K562 (cell line): ENCODE data around the gene NEK5. TPM values are rescaled to one million over a fixed set of nuclear protein-coding genes. Genes with fewer than 3 reads are reported as not detected.

Experiments
- ATF3 ChIP-seq, 2 experiments: fragments of 450-650 bp in 1 of 2; sonication (generic) in 1 of 2; formaldehyde crosslinking in 1 of 2; IDR thresholded peaks in 1 of 2; conservative IDR thresholded peaks in 1 of 2; 2 replicates each; pipeline versions ENCODE4 v1.6.1 to v1.8.1; 2016 to 2023; ENCODE audit warnings: mild to moderate bottlenecking in 2 of 2, moderate library complexity in 2 of 2, inconsistent platforms in 1 of 2, missing genetic modification reagents in 1 of 2
- CBX8 ChIP-seq: fragments of 200-600 bp; sonication (generic); IDR thresholded peaks from 2 replicates; pipeline ENCODE4 v1.6.1; 2012; ENCODE audit warnings: borderline replicate concordance, mixed run types, low read depth, mild to moderate bottlenecking, moderate library complexity, mixed read lengths, low read length, control low read depth, inconsistent platforms; ENCODE audit not compliant: poor library complexity, severe bottlenecking; ENCODE audit errors: extremely low read depth
- CEBPB ChIP-seq: fragments of 450-650 bp; IDR thresholded peaks from 2 replicates; pipeline ENCODE4 v1.6.1; 2016; ENCODE audit warnings: missing genetic modification characterization, missing compliant biosample characterization
- CHCHD3 ChIP-seq: fragments of 250-450 bp; sonication (Bioruptor Pico); IDR thresholded peaks from 2 replicates; pipeline ENCODE4 v2.1.2; 2022; ENCODE audit warnings: mild to moderate bottlenecking
- ESRRB ChIP-seq: fragments of 250-450 bp; sonication (Bioruptor Pico); IDR thresholded peaks from 2 replicates; pipeline ENCODE4 v1.5.0; 2020; ENCODE audit warnings: mild to moderate bottlenecking, moderate library complexity, borderline replicate concordance
- ETV1 ChIP-seq: fragments of 450-650 bp; conservative IDR thresholded peaks from 2 replicates; pipeline ENCODE4 v1.6.1; 2016; ENCODE audit warnings: missing genetic modification characterization, control low read depth, low read depth, missing compliant biosample characterization
- MTA3 ChIP-seq: fragments of 450-650 bp; formaldehyde crosslinking; IDR thresholded peaks from 2 replicates; pipeline ENCODE4 v1.6.1; 2017; ENCODE audit warnings: mild to moderate bottlenecking, borderline replicate concordance
- NR2C2 ChIP-seq, 2 experiments: fragments of 200-800 bp in 1 of 2; sonication (Bioruptor generic) in 1 of 2; sonication (generic) in 1 of 2; formaldehyde crosslinking in 1 of 2; IDR thresholded peaks; 2 replicates each; pipeline versions ENCODE4 v1.6.1 to v1.8.0; 2016 to 2022; ENCODE audit warnings: mild to moderate bottlenecking in 1 of 2, missing compliant biosample characterization in 1 of 2, missing genetic modification characterization in 1 of 2, missing genetic modification reagents in 1 of 2
- NR3C1 ChIP-seq: sonication (generic); formaldehyde crosslinking; IDR thresholded peaks from 2 replicates; pipeline ENCODE4 v1.8.1; 2022; ENCODE audit warnings: missing genetic modification reagents
- POLR2AphosphoS5 ChIP-seq: IDR thresholded peaks from 2 replicates; pipeline ENCODE4 v1.6.1; 2011; ENCODE audit warnings: mild to moderate bottlenecking, low read depth, low read length, moderate library complexity; ENCODE audit not compliant: control insufficient read depth, insufficient read depth
- RNF2 ChIP-seq: sonication (generic); IDR thresholded peaks from 2 replicates; pipeline ENCODE4 v1.6.1; 2016
- RUNX1 ChIP-seq: sonication (generic); IDR thresholded peaks from 2 replicates; pipeline ENCODE4 v1.6.1; 2016; ENCODE audit warnings: antibody characterized with exemption, low read depth
- SNRNP70 ChIP-seq: fragments of 200-400 bp; formaldehyde crosslinking; optimal IDR thresholded peaks from 2 replicates; pipeline ENCODE3; 2017; ENCODE audit warnings: low read depth, low read length
- ZFX ChIP-seq: sonication (generic); formaldehyde crosslinking; IDR thresholded peaks from 2 replicates; pipeline ENCODE4 v1.8.0; 2022; ENCODE audit warnings: mild to moderate bottlenecking, missing genetic modification reagents, moderate library complexity
- ZNF263 ChIP-seq: sonication (generic); formaldehyde crosslinking; IDR thresholded peaks from 2 replicates; pipeline ENCODE4 v1.8.0; 2022; ENCODE audit warnings: mild to moderate bottlenecking, missing genetic modification reagents, borderline replicate concordance
- ZNF431 ChIP-seq: sonication (generic); formaldehyde crosslinking; IDR thresholded peaks from 2 replicates; pipeline ENCODE4 v1.8.0; 2022; ENCODE audit warnings: mild to moderate bottlenecking, missing genetic modification reagents
- ZNF592 ChIP-seq: fragments of 450-650 bp; IDR thresholded peaks from 2 replicates; pipeline ENCODE4 v1.6.1; 2017; ENCODE audit warnings: antibody characterized with exemption, mild to moderate bottlenecking
- ZNF785 ChIP-seq: fragments of 250-450 bp; sonication (Bioruptor Pico); IDR thresholded peaks from 2 replicates; pipeline ENCODE4 v1.4.0; 2020; ENCODE audit warnings: mild to moderate bottlenecking
- ZZZ3 ChIP-seq: fragments of 450-650 bp; IDR thresholded peaks from 2 replicates; pipeline ENCODE4 v1.6.1; 2016; ENCODE audit warnings: antibody characterized with exemption, mild to moderate bottlenecking, moderate library complexity
- polyA plus RNA-seq, 8 experiments: library from polyadenylated mRNA; depleted of rRNA in 4 of 8; stranded (reverse) in 5 of 8; unstranded in 3 of 8; fragments of >200 nt; fragmentation: Nextera tagmentation in 2 of 8; fragmentation: Illumina TruSeq in 1 of 8; extraction: Ambion mirVana in 2 of 8; extraction: Trizol in 1 of 8; gene quantifications; 2 replicates each; pipeline versions ENCODE4 v1.2.1 to v1.2.3, GENCODE V29; 2011 to 2014; ENCODE audit warnings: inconsistent platforms in 1 of 8, missing spikeins in 1 of 8
- total RNA-seq, 7 experiments: library from RNA; depleted of rRNA in 6 of 7; stranded (reverse); fragments of >200 nt in 6 of 7; fragmentation: Illumina TruSeq in 2 of 7; extraction: Trizol in 2 of 7; gene quantifications; 2 replicates each; pipeline versions ENCODE4 v1.2.1 to v1.2.3, GENCODE V29; 2011 to 2021; ENCODE audit warnings: low replicate concordance in 1 of 7
- TF ChIP-seq, protein P1 (sequence below), 2 experiments: fragments of 450-650 bp; conservative IDR thresholded peaks; 2 replicates each; pipeline ENCODE4 v1.6.1; 2017; ENCODE audit warnings: mild to moderate bottlenecking in 2 of 2, moderate library complexity in 2 of 2

NEK5 gene
- total and polyA plus RNA-seq, 9 of the 15 experiments (the other 6 are each of a cell fraction or from before 2014, with no cell fraction given), result 0.09 to 0.44 (median 0.33) TPM

GRCh38 chr13:52159159-52159982, 30.5 kb upstream of the NEK5 start, which contains the start of gene NEK3 (continued):
- TF ChIP-seq ZZZ3 (no peak), NR2C2 (CRISPR knock-in tag; IDR thresholded peaks at IDR 0.05) (no peak), NR2C2 (tag; IDR thresholded peaks at IDR 0.05) (no peak), ZNF785 (CRISPR knock-in tag) (no peak), ATF3 (IDR thresholded peaks at IDR 0.05) (no peak), ATF3 (CRISPR knock-in tag; conservative IDR thresholded peaks at IDR 0.05) (no peak), ZNF592 (peak; percentile 92), ZNF263 (CRISPR knock-in tag) (peak; percentile 57; the same call in 1 of the 2 replicates), ZNF431 (peak; percentile 77), NR3C1 (0 out of 2 replicates have a peak, but pooled peaks have one; percentile 63), RUNX1 (no peak), MTA3 (0 out of 2 replicates have a peak, but pooled peaks have one; percentile 26), CHCHD3 (CRISPR knock-in tag) (no peak), SNRNP70 (no peak), POLR2AphosphoS5 (0 out of 2 replicates have a peak, but pooled peaks have one; percentile 30), ZFX (CRISPR knock-in tag) (peak; percentile 72), CEBPB (tag) (no peak), ESRRB (CRISPR knock-in tag) (no peak), RNF2 (peak; percentile 79), ETV1 (tag) (peak; percentile 38), CBX8 (no peak)
- TF ChIP-seq, protein P1, sequence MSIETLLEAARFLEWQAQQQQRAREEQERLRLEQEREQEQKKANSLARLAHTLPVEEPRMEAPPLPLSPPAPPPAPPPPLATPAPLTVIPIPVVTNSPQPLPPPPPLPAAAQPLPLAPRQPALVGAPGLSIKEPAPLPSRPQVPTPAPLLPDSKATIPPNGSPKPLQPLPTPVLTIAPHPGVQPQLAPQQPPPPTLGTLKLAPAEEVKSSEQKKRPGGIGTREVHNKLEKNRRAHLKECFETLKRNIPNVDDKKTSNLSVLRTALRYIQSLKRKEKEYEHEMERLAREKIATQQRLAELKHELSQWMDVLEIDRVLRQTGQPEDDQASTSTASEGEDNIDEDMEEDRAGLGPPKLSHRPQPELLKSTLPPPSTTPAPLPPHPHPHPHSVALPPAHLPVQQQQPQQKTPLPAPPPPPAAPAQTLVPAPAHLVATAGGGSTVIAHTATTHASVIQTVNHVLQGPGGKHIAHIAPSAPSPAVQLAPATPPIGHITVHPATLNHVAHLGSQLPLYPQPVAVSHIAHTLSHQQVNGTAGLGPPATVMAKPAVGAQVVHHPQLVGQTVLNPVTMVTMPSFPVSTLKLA (conservative IDR thresholded peaks at IDR 0.05), result peak in 1 of 2 experiments; percentile 57; a peak in 2 of 4 replicates
